BE2C (cell line): ENCODE data around the gene SP9.

Experiments
- DNase-seq: peaks from one replicate; pipeline ENCODE4 v3.0.0-alpha.2; 2020
- H3K27me3 ChIP-seq: fragments of 250-450 bp; sonication (Bioruptor Pico); 2 replicates; pipeline ENCODE4 v1.5.1; 2020; ENCODE audit warnings: mild to moderate bottlenecking
- H3K36me3 ChIP-seq: fragments of 250-450 bp; sonication (Bioruptor Pico); 2 replicates; pipeline ENCODE4 v1.5.1; 2020; ENCODE audit warnings: mild to moderate bottlenecking
- H3K4me1 ChIP-seq: fragments of 250-450 bp; sonication (Bioruptor Pico); 2 replicates; pipeline ENCODE4 v1.5.1; 2020
- H3K4me3 ChIP-seq: 2 replicates; pipeline ENCODE4 v1.5.1; 2011; ENCODE audit warnings: low read depth, low read length
- H3K9me3 ChIP-seq: fragments of 250-450 bp; sonication (Bioruptor Pico); 2 replicates; pipeline ENCODE4 v1.5.1; 2020
- CTCF ChIP-seq: IDR thresholded peaks from 2 replicates; pipeline ENCODE4 v1.5.1; 2012; ENCODE audit warnings: mild to moderate bottlenecking, low read depth, low read length

The SP9 gene

DNA sequence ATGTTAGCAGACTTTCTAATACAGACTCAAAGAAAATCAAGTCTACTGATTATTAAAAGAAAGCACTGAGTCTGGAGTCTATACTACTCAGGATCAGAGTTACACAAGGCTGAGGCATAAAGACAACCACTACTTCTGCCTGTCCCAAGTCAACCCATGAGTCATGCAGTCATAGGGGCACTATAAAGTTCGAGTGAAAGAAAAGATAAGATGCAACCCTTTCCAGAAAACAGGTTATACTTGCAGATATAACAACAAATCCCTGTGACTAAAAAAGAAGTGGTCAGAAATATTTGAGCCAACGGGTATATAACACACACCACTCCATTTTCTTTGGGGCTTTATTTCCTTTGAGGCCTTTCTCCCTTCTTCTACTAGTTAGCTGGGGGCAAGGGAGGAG is 42.2 kb downstream of the SP9 start:
- Histone ChIP-seq H3K4me1 (no peaks in the 10 kb centered on the region), H3K36me3 (no peaks in the 10 kb centered on the region), H3K9me3 (no peaks in the 10 kb centered on the region), H3K27me3 (no peaks in the 10 kb centered on the region), H3K4me3 (no peak overlapping the region)
- no peak for TF ChIP-seq CTCF
- DNase-seq: no peak

- Histone ChIP-seq H3K36me3 (no peaks in the 10 kb centered on the region), H3K9me3 (no peaks in the 10 kb centered on the region), H3K4me1 (no peaks in the 10 kb centered on the region), H3K27me3 (no peaks in the 10 kb centered on the region), H3K4me3 (no peak overlapping the region)
- TF ChIP-seq CTCF: no peak
- no peak for DNase-seq
These were observed 49.0 kb downstream of the SP9 start for GRCh38 chr2:174383796-174384195.

- H3K27me3 ChIP-seq: no peaks in the 10 kb centered on the region
- H3K4me1 ChIP-seq: no peaks in the 10 kb centered on the region
- no peak for TF ChIP-seq CTCF
These were observed 50.4 kb downstream of the SP9 start for GRCh38 chr2:174385201-174385600.

More at GRCh38 chr2:174385201-174385600, 50.4 kb downstream of the SP9 start:
- no peak overlapping the region for H3K4me3 ChIP-seq
- no peaks in the 10 kb centered on the region for H3K9me3 ChIP-seq
- no peaks in the 10 kb centered on the region for H3K36me3 ChIP-seq
- no peak for DNase-seq
